ENCODE results near the gene CCDC134.

GRCh38 chr22:41826430-41827383 is 26.2 kb downstream of the CCDC134 start:
- TF ChIP-seq CTCF (IDR thresholded peaks at IDR 0.05) (no peak), POLR2A (IDR thresholded peaks at IDR 0.05) (no peak), POLR2AphosphoS5 (IDR thresholded peaks at IDR 0.05) (no peak), EP300 (IDR thresholded peaks at IDR 0.05) (no peak)

All from suprapubic skin (tissue), 4 donors.